ENCODE results near the gene ELMO2.

Gene ELMO2

GRCh38 chr20:46423882-46424482 lies 17.6 kb upstream of the ELMO2 start:
- no peak overlapping the region for H3K4me3 ChIP-seq (ENCODE audit: low read depth, low read length)
- DNase-seq (ENCODE audit: low read depth) = no peak
- no peak for TF ChIP-seq MYC (IDR thresholded peaks at IDR 0.05; ENCODE audit: low read depth, low read length)
- TF ChIP-seq MAX (IDR thresholded peaks at IDR 0.05; ENCODE audit: low read depth, low read length) = no peak
- no peak for TF ChIP-seq POLR2A (IDR thresholded peaks at IDR 0.05; ENCODE audit: extremely low read depth, insufficient read length)
- TF ChIP-seq CTCF (IDR thresholded peaks at IDR 0.05; ENCODE audit: low read depth, low read length) = no peak

- TF ChIP-seq MAX (IDR thresholded peaks at IDR 0.05; ENCODE audit: low read depth, low read length) = no peak
- TF ChIP-seq MYC (IDR thresholded peaks at IDR 0.05; ENCODE audit: low read depth, low read length) = no peak
- TF ChIP-seq CTCF (IDR thresholded peaks at IDR 0.05; ENCODE audit: low read depth, low read length) = no peak
- no peak for TF ChIP-seq POLR2A (IDR thresholded peaks at IDR 0.05; ENCODE audit: extremely low read depth, insufficient read length)
- no peak overlapping the region for H3K4me3 ChIP-seq (ENCODE audit: low read depth, low read length)
- DNase-seq (ENCODE audit: low read depth) = no peak
Observed at GRCh38 chr20:46423342-46423741, 16.9 kb upstream of the ELMO2 start.

GRCh38 chr20:46420878-46421277 lies 14.5 kb upstream of the ELMO2 start:
- no peak for DNase-seq (ENCODE audit: low read depth)
- no peak for TF ChIP-seq POLR2A (IDR thresholded peaks at IDR 0.05; ENCODE audit: extremely low read depth, insufficient read length)
- no peak for TF ChIP-seq MYC (IDR thresholded peaks at IDR 0.05; ENCODE audit: low read depth, low read length)
- no peak for TF ChIP-seq MAX (IDR thresholded peaks at IDR 0.05; ENCODE audit: low read depth, low read length)
- no peak for TF ChIP-seq CTCF (IDR thresholded peaks at IDR 0.05; ENCODE audit: low read depth, low read length)

GRCh38 chr20:46419882-46420281 lies 13.5 kb upstream of the ELMO2 start:
- no peak overlapping the region for H3K4me3 ChIP-seq (ENCODE audit: low read depth, low read length)
- no peak for DNase-seq (ENCODE audit: low read depth)
- TF ChIP-seq POLR2A (IDR thresholded peaks at IDR 0.05; ENCODE audit: extremely low read depth, insufficient read length) = no peak
- no peak for TF ChIP-seq MAX (IDR thresholded peaks at IDR 0.05; ENCODE audit: low read depth, low read length)
- TF ChIP-seq CTCF (IDR thresholded peaks at IDR 0.05; ENCODE audit: low read depth, low read length) = no peak
- no peak for TF ChIP-seq MYC (IDR thresholded peaks at IDR 0.05; ENCODE audit: low read depth, low read length)

More at GRCh38 chr20:46420878-46421277, 14.5 kb upstream of the ELMO2 start:
- H3K4me3 ChIP-seq (ENCODE audit: low read depth, low read length) = no peak overlapping the region

DNA sequence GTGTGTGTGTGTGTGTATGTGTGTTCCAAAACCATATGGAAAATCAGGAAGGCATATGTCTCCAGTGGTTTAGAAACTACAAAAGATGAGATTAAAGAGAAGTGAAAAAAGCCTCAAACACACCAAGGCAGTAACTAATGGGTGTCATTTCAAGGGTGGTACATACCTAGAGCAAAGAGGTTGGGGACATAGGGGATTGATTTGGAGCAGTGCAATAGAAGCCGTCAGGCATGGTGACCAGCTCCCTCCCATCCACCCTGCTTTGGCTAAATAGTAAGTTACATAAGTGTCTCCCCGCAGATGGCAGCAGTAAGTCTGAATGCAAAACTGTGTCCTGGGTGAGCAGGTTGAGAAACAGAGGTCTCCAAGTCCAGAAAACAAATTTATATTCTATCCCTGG lies 10.4 kb upstream of the ELMO2 start:
- no peak for TF ChIP-seq POLR2A (IDR thresholded peaks at IDR 0.05; ENCODE audit: extremely low read depth, insufficient read length)
- no peak for TF ChIP-seq MAX (IDR thresholded peaks at IDR 0.05; ENCODE audit: low read depth, low read length)
- no peak for TF ChIP-seq MYC (IDR thresholded peaks at IDR 0.05; ENCODE audit: low read depth, low read length)
- TF ChIP-seq CTCF (IDR thresholded peaks at IDR 0.05; ENCODE audit: low read depth, low read length) = no peak
- no peak for DNase-seq (ENCODE audit: low read depth)
- H3K4me3 ChIP-seq (ENCODE audit: low read depth, low read length) = no peak overlapping the region

Measured in NB4 (cell line).